Activated CD4-positive, CD25-positive, alpha-beta regulatory T cell treated with anti-CD3 and anti-CD28 coated beads, Interleukin-2, amount 50 U/mL, for 72 hours (primary cell): ENCODE measurements around the gene DNPH1.

Source experiments
- DNase-seq: peaks from one replicate; pipeline ENCODE4 v3.0.0; 2021

DNPH1 gene

GRCh38 chr6:43180058-43180457 is 49.2 kb downstream of the DNPH1 start:
- DNase-seq = no peak

GRCh38 chr6:43178951-43179830 is 50.1 kb downstream of the DNPH1 start:
- no peak for DNase-seq

- DNase-seq = no peak
These were observed 51.1 kb downstream of the DNPH1 start for GRCh38 chr6:43178150-43178549.

- no peak for DNase-seq
These were observed 52.9 kb downstream of the DNPH1 start for GRCh38 chr6:43176423-43176786.

- DNase-seq = no peak
These were observed 53.4 kb downstream of the DNPH1 start for GRCh38 chr6:43175676-43176422.
